Left ventricle myocardium superior (tissue), 1 donor: ENCODE results near the gene USP10. TPM values are rescaled to one million over a fixed set of nuclear protein-coding genes. Genes with fewer than 3 reads are reported as not detected.

Experiments used
- ATAC-seq: fragments of 200-7000 bp; cut with Tn5 transposase; one replicate; pipeline ENCODE4 v1.9.1; 2020; ENCODE audit warnings: mild to moderate bottlenecking, moderate library complexity
- DNase-seq: peaks from one replicate; pipeline ENCODE4 v3.0.0-alpha.2; 2020
- intact Hi-C: fragments of 100-400 bp; cut with micrococcal nuclease; formaldehyde crosslinking; loops from one replicate; pipeline ENCODE4 v1.11.0; 2022
- total RNA-seq: library from RNA; stranded (reverse); fragmentation: NEBNext Ultra II Directional; extraction: Animal tissue kit (Norgen Biotek cat#: 25700); gene quantifications from one replicate; pipeline ENCODE4 v1.2.1, GENCODE V29; 2021
- donor health status: DM: no; HTN: yes; CAD: no; lungs with severe emphysema.

Gene USP10
- total RNA-seq, 1 donor from 2014 or later = 74.5 TPM

DNA sequence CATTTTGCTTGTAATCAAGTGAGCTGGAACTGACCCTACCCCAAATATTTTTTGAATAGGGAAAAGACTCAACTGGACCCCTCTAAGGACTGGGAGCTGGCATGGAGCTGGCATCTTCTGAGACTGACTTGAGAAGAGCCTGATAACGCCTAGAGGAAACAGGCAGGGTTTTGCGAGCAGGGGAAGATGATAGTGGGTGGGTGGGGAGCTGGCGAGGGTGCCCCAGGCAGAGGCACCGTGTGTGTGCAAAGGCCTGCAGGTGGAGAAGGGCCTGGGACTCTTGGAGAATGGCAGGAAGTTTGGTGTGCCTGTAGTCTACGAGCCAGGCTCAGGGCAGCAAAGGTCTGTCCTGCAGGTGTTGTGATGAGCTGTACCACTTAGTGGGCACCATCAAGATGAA, 124.1 kb downstream of the USP10 start:
- DNase-seq (no peak), ATAC-seq (no peak)
- intact Hi-C loops = no loop called here

GRCh38 chr16:84825896-84826557, 126.2 kb downstream of the USP10 start:
- intact Hi-C loops = no loop called here

DNA sequence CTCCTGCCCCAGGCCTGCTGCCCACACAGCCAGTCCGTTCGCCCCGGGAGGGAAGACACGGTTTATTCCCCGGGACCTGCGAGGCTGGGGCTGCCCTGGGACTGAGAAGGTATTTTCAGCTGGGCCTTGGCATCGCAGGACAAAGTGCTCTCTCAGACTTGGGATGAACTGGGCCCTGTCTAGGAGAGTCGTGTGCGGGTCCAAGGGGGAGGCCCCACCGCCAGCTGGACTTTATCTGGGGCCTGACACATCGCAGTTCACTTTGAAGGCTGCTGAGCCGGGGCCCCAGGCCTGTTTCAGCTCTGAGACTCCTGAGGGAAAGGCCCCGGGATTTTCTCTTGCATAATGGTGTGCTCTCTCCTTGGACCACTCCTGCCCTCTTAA, 126.8 kb downstream of the USP10 start:
- DNase-seq (peak; percentile 84), ATAC-seq (peak; percentile 73)
- intact Hi-C loops = no loop called here

More at GRCh38 chr16:84825896-84826557, 126.2 kb downstream of the USP10 start:
- ATAC-seq = no peak
- no peak for DNase-seq

- intact Hi-C loops = no loop called here
- DNase-seq (peak; percentile 44), ATAC-seq (peak; percentile 6)
Observed at GRCh38 chr16:84827131-84827574, 127.4 kb downstream of the USP10 start.

GRCh38 chr16:84827897-84828296, 128.1 kb downstream of the USP10 start:
- intact Hi-C loops = no loop called here
- ATAC-seq (no peak), DNase-seq (no peak)

DNA sequence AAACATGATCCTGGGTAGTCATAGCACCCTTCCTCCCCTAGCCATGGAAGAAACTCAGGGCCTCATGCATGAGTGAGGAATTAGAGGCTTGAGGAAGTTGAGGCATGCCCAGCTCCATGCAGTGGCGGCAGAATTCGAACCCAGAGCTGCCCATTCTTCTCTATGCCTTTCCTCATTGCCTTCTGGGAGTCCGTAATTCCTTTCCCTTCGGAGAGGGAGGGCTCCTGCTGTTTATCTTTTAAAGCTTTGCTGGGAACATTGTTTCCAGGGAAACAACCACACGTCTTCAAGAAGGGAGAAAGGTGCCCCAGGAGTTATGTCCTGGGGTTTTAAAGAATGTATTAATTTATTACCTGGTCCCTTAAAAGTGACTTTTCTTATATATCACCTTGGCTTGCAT, 128.5 kb downstream of the USP10 start:
- no peak for DNase-seq
- no peak for ATAC-seq
- intact Hi-C loops = no loop called here

Other genes starting within 250 kb of the USP10 start
- gene MEAK7, start 195.3 kb upstream of the USP10 start, total RNA-seq = 4.4 TPM
- gene COTL1, start 81.9 kb upstream of the USP10 start, total RNA-seq = 11.8 TPM
- gene KLHL36, start 51.5 kb upstream of the USP10 start, total RNA-seq = 62.5 TPM
- gene CRISPLD2, start 120.0 kb downstream of the USP10 start, total RNA-seq = 29.1 TPM